SK-N-SH treated with all-trans-retinoic acid at 6 μM for 48 hours (cell line): ENCODE results near the gene CHST10.

ENCODE experiments used
- ATAC-seq: fragments of 200-7000 bp; cut with Tn5 transposase; 3 replicates; pipeline ENCODE4 v1.9.1; 2020; ENCODE audit warnings: mild to moderate bottlenecking, moderate library complexity
- ARNTL ChIP-seq: fragments of 450-650 bp; formaldehyde crosslinking; IDR thresholded peaks from 2 replicates; pipeline ENCODE4 v1.5.0; 2020; ENCODE audit warnings: low read depth, mild to moderate bottlenecking, moderate library complexity, borderline replicate concordance
- BACH2 ChIP-seq: fragments of 250-450 bp; sonication (Bioruptor Pico); IDR thresholded peaks from 2 replicates; pipeline ENCODE4 v1.9.0; 2021; ENCODE audit warnings: mild to moderate bottlenecking, borderline replicate concordance
- CREB5 ChIP-seq: fragments of 250-450 bp; sonication (Bioruptor Pico); IDR thresholded peaks from 2 replicates; pipeline ENCODE4 v1.5.1; 2020; ENCODE audit warnings: low read depth, mild to moderate bottlenecking, moderate library complexity
- CSDC2 ChIP-seq: fragments of 250-450 bp; sonication (Bioruptor Pico); IDR thresholded peaks from 2 replicates; pipeline ENCODE4 v1.5.0; 2020; ENCODE audit warnings: mild to moderate bottlenecking, moderate library complexity
- ESRRG ChIP-seq: fragments of 250-450 bp; sonication (Bioruptor Pico); IDR thresholded peaks from 2 replicates; pipeline ENCODE4 v1.6.1; 2021; ENCODE audit warnings: mild to moderate bottlenecking
- GLIS3 ChIP-seq: fragments of 250-450 bp; sonication (Bioruptor Pico); IDR thresholded peaks from 2 replicates; pipeline ENCODE4 v1.5.0; 2020; ENCODE audit warnings: mild to moderate bottlenecking, moderate library complexity
- ISL1 ChIP-seq: fragments of 250-450 bp; sonication (Bioruptor Pico); IDR thresholded peaks from 2 replicates; pipeline ENCODE4 v2.1.2; 2022; ENCODE audit warnings: mild to moderate bottlenecking, moderate library complexity
- OSR1 ChIP-seq: fragments of 250-450 bp; sonication (Bioruptor Pico); IDR thresholded peaks from 2 replicates; pipeline ENCODE4 v1.8.0; 2022; ENCODE audit warnings: moderate library complexity, mild to moderate bottlenecking, inconsistent platforms
- PATZ1 ChIP-seq: fragments of 250-450 bp; sonication (Bioruptor Pico); IDR thresholded peaks from 2 replicates; pipeline ENCODE4 v1.8.0; 2020; ENCODE audit warnings: mild to moderate bottlenecking, moderate library complexity, borderline replicate concordance
- POU6F1 ChIP-seq: fragments of 250-450 bp; sonication (Bioruptor Pico); IDR thresholded peaks from 2 replicates; pipeline ENCODE4 v1.8.0; 2021; ENCODE audit warnings: low read depth, mild to moderate bottlenecking, moderate library complexity, borderline replicate concordance
- RARB ChIP-seq: fragments of 250-450 bp; sonication (Bioruptor Pico); IDR thresholded peaks from 2 replicates; pipeline ENCODE4 v1.8.0; 2021; ENCODE audit warnings: mild to moderate bottlenecking, moderate library complexity
- SNAI2 ChIP-seq: fragments of 250-450 bp; sonication (Bioruptor Pico); IDR thresholded peaks from 2 replicates; pipeline ENCODE4 v1.5.0; 2020; ENCODE audit warnings: mild to moderate bottlenecking, moderate library complexity
- TCF4 ChIP-seq: fragments of 250-450 bp; sonication (Bioruptor Pico); IDR thresholded peaks from 2 replicates; pipeline ENCODE4 v1.8.0; 2021; ENCODE audit warnings: mild to moderate bottlenecking, moderate library complexity, borderline replicate concordance
- ZC3H10 ChIP-seq: fragments of 250-450 bp; sonication (Bioruptor Pico); IDR thresholded peaks from 2 replicates; pipeline ENCODE4 v1.5.1; 2021; ENCODE audit warnings: mild to moderate bottlenecking, moderate library complexity
- ZFP3 ChIP-seq: fragments of 250-450 bp; sonication (Bioruptor Pico); IDR thresholded peaks from 2 replicates; pipeline ENCODE4 v1.5.0; 2020; ENCODE audit warnings: mild to moderate bottlenecking, moderate library complexity
- ZFP30 ChIP-seq: fragments of 450-650 bp; formaldehyde crosslinking; IDR thresholded peaks from 2 replicates; pipeline ENCODE4 v1.5.0; 2022; ENCODE audit warnings: mild to moderate bottlenecking, moderate library complexity
- ZNF565 ChIP-seq: fragments of 450-650 bp; formaldehyde crosslinking; conservative IDR thresholded peaks from 2 replicates; pipeline ENCODE4 v1.5.0; 2020; ENCODE audit warnings: low read depth, mild to moderate bottlenecking, moderate library complexity
- ZNF70 ChIP-seq: fragments of 450-650 bp; formaldehyde crosslinking; IDR thresholded peaks from 2 replicates; pipeline ENCODE4 v1.5.0; 2020; ENCODE audit warnings: mild to moderate bottlenecking, moderate library complexity
- ZNF8 ChIP-seq: fragments of 450-650 bp; formaldehyde crosslinking; IDR thresholded peaks from 2 replicates; pipeline ENCODE4 v1.5.0; 2020; ENCODE audit warnings: mild to moderate bottlenecking, moderate library complexity
- TF ChIP-seq, protein P1 (sequence below): fragments of 250-450 bp; sonication (Bioruptor Pico); IDR thresholded peaks from 2 replicates; pipeline ENCODE4 v1.5.0; 2020; ENCODE audit warnings: mild to moderate bottlenecking, moderate library complexity
- TF ChIP-seq, protein P2 (sequence below): fragments of 250-450 bp; sonication (Bioruptor Pico); IDR thresholded peaks from 2 replicates; pipeline ENCODE4 v1.5.1; 2021; ENCODE audit warnings: mild to moderate bottlenecking, moderate library complexity

Gene CHST10

DNA sequence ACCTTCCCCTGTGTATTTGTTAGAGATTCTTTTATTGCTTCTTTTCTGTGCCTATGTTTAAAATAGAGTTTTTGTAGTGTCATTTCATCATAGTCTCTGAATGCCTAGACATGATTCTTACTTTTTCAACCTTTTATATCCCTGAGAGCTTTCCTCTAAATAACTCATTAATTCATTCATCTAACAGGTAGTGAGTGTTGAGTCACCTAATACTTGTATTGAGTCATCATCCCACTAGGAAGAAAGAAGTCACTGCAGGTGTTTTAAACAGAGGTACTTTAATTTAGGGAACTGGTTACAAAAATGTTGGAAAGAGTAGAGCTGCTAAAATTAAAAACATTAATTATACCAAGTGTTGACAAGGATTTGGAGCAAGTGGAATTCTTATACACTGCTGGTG lies 34.3 kb upstream of the CHST10 start:
- no peak for ATAC-seq
- TF ChIP-seq ZNF8 (no peak), ZC3H10 (no peak), CSDC2 (no peak), RARB (CRISPR knock-in tag) (no peak), ZFP30 (no peak), BACH2 (CRISPR knock-in tag) (no peak), ESRRG (CRISPR knock-in tag) (no peak), SNAI2 (CRISPR knock-in tag) (no peak), GLIS3 (no peak), ARNTL (no peak), PATZ1 (no peak)
- TF ChIP-seq, all 23 proteins: peak for 0

GRCh38 chr2:100451092-100451491 lies 33.6 kb upstream of the CHST10 start:
- ATAC-seq = no peak
- TF ChIP-seq CREB5 (no peak), OSR1 (CRISPR knock-in tag) (no peak), ISL1 (CRISPR knock-in tag) (no peak), ZNF565 (CRISPR knock-in tag) (no peak), ZC3H10 (no peak), ZNF8 (no peak), ARNTL (no peak), ZFP3 (no peak), SNAI2 (CRISPR knock-in tag) (no peak), RARB (CRISPR knock-in tag) (no peak), CSDC2 (no peak)
- TF ChIP-seq, protein P1, sequence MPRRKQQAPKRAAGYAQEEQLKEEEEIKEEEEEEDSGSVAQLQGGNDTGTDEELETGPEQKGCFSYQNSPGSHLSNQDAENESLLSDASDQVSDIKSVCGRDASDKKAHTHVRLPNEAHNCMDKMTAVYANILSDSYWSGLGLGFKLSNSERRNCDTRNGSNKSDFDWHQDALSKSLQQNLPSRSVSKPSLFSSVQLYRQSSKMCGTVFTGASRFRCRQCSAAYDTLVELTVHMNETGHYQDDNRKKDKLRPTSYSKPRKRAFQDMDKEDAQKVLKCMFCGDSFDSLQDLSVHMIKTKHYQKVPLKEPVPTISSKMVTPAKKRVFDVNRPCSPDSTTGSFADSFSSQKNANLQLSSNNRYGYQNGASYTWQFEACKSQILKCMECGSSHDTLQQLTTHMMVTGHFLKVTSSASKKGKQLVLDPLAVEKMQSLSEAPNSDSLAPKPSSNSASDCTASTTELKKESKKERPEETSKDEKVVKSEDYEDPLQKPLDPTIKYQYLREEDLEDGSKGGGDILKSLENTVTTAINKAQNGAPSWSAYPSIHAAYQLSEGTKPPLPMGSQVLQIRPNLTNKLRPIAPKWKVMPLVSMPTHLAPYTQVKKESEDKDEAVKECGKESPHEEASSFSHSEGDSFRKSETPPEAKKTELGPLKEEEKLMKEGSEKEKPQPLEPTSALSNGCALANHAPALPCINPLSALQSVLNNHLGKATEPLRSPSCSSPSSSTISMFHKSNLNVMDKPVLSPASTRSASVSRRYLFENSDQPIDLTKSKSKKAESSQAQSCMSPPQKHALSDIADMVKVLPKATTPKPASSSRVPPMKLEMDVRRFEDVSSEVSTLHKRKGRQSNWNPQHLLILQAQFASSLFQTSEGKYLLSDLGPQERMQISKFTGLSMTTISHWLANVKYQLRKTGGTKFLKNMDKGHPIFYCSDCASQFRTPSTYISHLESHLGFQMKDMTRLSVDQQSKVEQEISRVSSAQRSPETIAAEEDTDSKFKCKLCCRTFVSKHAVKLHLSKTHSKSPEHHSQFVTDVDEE (CRISPR knock-in tag) = no peak

- TF ChIP-seq TCF4 (CRISPR knock-in tag) (no peak), ZC3H10 (no peak), ZNF70 (CRISPR knock-in tag) (no peak), POU6F1 (no peak), ZNF8 (no peak), OSR1 (CRISPR knock-in tag) (no peak), PATZ1 (no peak), CREB5 (no peak), ARNTL (no peak), ESRRG (CRISPR knock-in tag) (no peak)
- TF ChIP-seq, protein P1 (CRISPR knock-in tag) = no peak
- TF ChIP-seq, protein P2, sequence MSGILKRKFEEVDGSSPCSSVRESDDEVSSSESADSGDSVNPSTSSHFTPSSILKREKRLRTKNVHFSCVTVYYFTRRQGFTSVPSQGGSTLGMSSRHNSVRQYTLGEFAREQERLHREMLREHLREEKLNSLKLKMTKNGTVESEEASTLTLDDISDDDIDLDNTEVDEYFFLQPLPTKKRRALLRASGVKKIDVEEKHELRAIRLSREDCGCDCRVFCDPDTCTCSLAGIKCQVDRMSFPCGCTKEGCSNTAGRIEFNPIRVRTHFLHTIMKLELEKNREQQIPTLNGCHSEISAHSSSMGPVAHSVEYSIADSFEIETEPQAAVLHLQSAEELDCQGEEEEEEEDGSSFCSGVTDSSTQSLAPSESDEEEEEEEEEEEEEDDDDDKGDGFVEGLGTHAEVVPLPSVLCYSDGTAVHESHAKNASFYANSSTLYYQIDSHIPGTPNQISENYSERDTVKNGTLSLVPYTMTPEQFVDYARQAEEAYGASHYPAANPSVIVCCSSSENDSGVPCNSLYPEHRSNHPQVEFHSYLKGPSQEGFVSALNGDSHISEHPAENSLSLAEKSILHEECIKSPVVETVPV (CRISPR knock-in tag) = no peak
- TF ChIP-seq, all 23 proteins: peak for 0
- ATAC-seq = no peak
Observed at GRCh38 chr2:100446696-100447095, 29.2 kb upstream of the CHST10 start.
